Loucy (cell line): ENCODE results near the gene HOXD4.

Experiments
- H2AFZ ChIP-seq: fragments of 200-600 bp; sonication (generic); 2 replicates; pipeline ENCODE4 v1.6.0; 2016; ENCODE audit warnings: antibody characterized with exemption, mild to moderate bottlenecking, low read length, moderate library complexity
- H3F3A ChIP-seq: fragments of 200-600 bp; 2 replicates; pipeline ENCODE4 v1.6.0; 2016; ENCODE audit warnings: antibody characterized with exemption, low read depth, mild to moderate bottlenecking
- H3K27me3 ChIP-seq: fragments of 200-600 bp; sonication (generic); 2 replicates; pipeline ENCODE4 v1.6.1; 2014; ENCODE audit warnings: low read length, mild to moderate bottlenecking; ENCODE audit not compliant: insufficient read depth, poor library complexity, severe bottlenecking
- H3K36me3 ChIP-seq: fragments of 200-600 bp; sonication (generic); 2 replicates; pipeline ENCODE4 v1.6.1; 2016; ENCODE audit warnings: low read length; ENCODE audit not compliant: insufficient read depth
- H3K4me1 ChIP-seq: fragments of 200-600 bp; sonication (generic); 2 replicates; pipeline ENCODE4 v1.5.1; 2014; ENCODE audit warnings: low read length, mild to moderate bottlenecking; ENCODE audit not compliant: insufficient read depth, poor library complexity, severe bottlenecking
- H3K4me2 ChIP-seq: fragments of 200-600 bp; sonication (generic); 2 replicates; pipeline ENCODE4 v1.6.0; 2014; ENCODE audit warnings: antibody characterized with exemption, low read length, low read depth, mild to moderate bottlenecking; ENCODE audit not compliant: poor library complexity, severe bottlenecking
- H3K4me3 ChIP-seq: fragments of 200-600 bp; sonication (generic); 2 replicates; pipeline ENCODE4 v1.5.1; 2014; ENCODE audit warnings: low read length, mild to moderate bottlenecking, mixed read lengths; ENCODE audit not compliant: poor library complexity, severe bottlenecking
- H3K79me2 ChIP-seq: fragments of 200-600 bp; sonication (generic); 2 replicates; pipeline ENCODE4 v1.6.1; 2014; ENCODE audit warnings: low read length; ENCODE audit not compliant: insufficient read depth
- H3K9ac ChIP-seq: fragments of 200-600 bp; sonication (generic); 2 replicates; pipeline ENCODE4 v1.6.0; 2014; ENCODE audit warnings: mild to moderate bottlenecking, low read depth, low read length, moderate library complexity; ENCODE audit not compliant: poor library complexity, severe bottlenecking
- H3K9me2 ChIP-seq: fragments of 200-600 bp; sonication (generic); replicated peaks from 2 replicates; pipeline ENCODE4 v1.6.1; 2016; ENCODE audit warnings: low read depth, low read length, mixed read lengths
- H3K9me3 ChIP-seq: fragments of 200-600 bp; sonication (generic); 2 replicates; pipeline ENCODE4 v1.6.1; 2014; ENCODE audit warnings: mild to moderate bottlenecking, antibody characterized with exemption, low read length, low read depth; ENCODE audit not compliant: insufficient read depth
- H4K20me1 ChIP-seq: fragments of 200-600 bp; sonication (generic); 2 replicates; pipeline ENCODE4 v1.6.0; 2014; ENCODE audit warnings: antibody characterized with exemption, low read length, mild to moderate bottlenecking; ENCODE audit not compliant: insufficient read depth, poor library complexity, severe bottlenecking
- CTCF ChIP-seq: fragments of 200-600 bp; sonication (generic); conservative IDR thresholded peaks from 2 replicates; pipeline ENCODE4 v1.5.1; 2014; ENCODE audit warnings: mild to moderate bottlenecking, antibody characterized with exemption, low read length
- EZH2phosphoT487 ChIP-seq: fragments of 200-600 bp; IDR thresholded peaks from 2 replicates; pipeline ENCODE4 v1.6.1; 2018; ENCODE audit warnings: antibody characterized with exemption, mild to moderate bottlenecking, moderate library complexity, borderline replicate concordance

Gene HOXD4

GRCh38 chr2:176174382-176174823, 23.1 kb downstream of the HOXD4 start:
- H3K4me2 ChIP-seq = no peak overlapping the region
- no peaks in the 10 kb centered on the region for H3K79me2 ChIP-seq
- H3K36me3 ChIP-seq = no peaks in the 10 kb centered on the region
- no peaks in the 10 kb centered on the region for H3K9me2 ChIP-seq
- peaks cover 6% of the 10 kb centered on the region for H3K27me3 ChIP-seq
- no peak overlapping the region for H3K9ac ChIP-seq
- no peak overlapping the region for H3K4me3 ChIP-seq
- TF ChIP-seq CTCF (no peak), EZH2phosphoT487 (no peak)
- no peak overlapping the region for H2AFZ ChIP-seq
- H3K9me3 ChIP-seq = no peaks in the 10 kb centered on the region
- no peaks in the 10 kb centered on the region for H4K20me1 ChIP-seq
- no peaks in the 10 kb centered on the region for H3K4me1 ChIP-seq
- no peaks in the 10 kb centered on the region for H3F3A ChIP-seq

- Histone ChIP-seq H2AFZ (no peak overlapping the region), H3K9ac (no peak overlapping the region), H3K4me1 (no peaks in the 10 kb centered on the region), H3K9me2 (no peaks in the 10 kb centered on the region), H3K36me3 (no peaks in the 10 kb centered on the region), H3K9me3 (no peaks in the 10 kb centered on the region), H3K79me2 (no peaks in the 10 kb centered on the region), H3K4me3 (no peak overlapping the region), H3K4me2 (no peak overlapping the region), H3K27me3 (peaks cover 6% of the 10 kb centered on the region), H4K20me1 (no peaks in the 10 kb centered on the region), H3F3A (no peaks in the 10 kb centered on the region)
- no peak for TF ChIP-seq CTCF
- no peak for TF ChIP-seq EZH2phosphoT487
Measured at GRCh38 chr2:176174824-176175708, 23.7 kb downstream of the HOXD4 start.

GRCh38 chr2:176175709-176176607, 24.6 kb downstream of the HOXD4 start:
- no peak overlapping the region for H3K9ac ChIP-seq
- TF ChIP-seq EZH2phosphoT487 (no peak), CTCF (no peak)
- no peaks in the 10 kb centered on the region for H3K4me1 ChIP-seq
- H3K4me3 ChIP-seq = no peak overlapping the region
- no peak overlapping the region for H3K4me2 ChIP-seq
- no peaks in the 10 kb centered on the region for H3K9me3 ChIP-seq
- no peak overlapping the region for H2AFZ ChIP-seq
- no peaks in the 10 kb centered on the region for H3K79me2 ChIP-seq
- H3F3A ChIP-seq = no peaks in the 10 kb centered on the region
- H4K20me1 ChIP-seq = no peaks in the 10 kb centered on the region
- no peaks in the 10 kb centered on the region for H3K9me2 ChIP-seq
- peaks cover 6% of the 10 kb centered on the region for H3K27me3 ChIP-seq
- H3K36me3 ChIP-seq = no peaks in the 10 kb centered on the region
